ENCODE results near the gene C1QTNF8. TPM values are rescaled to one million over a fixed set of nuclear protein-coding genes. Genes with fewer than 3 reads are reported as not detected.

C1QTNF8 gene
- total and polyA plus RNA-seq, 2 of the 8 experiments (the other 6 are each of a cell fraction or from before 2014, with no cell fraction given), result not detected

- no peak for TF ChIP-seq YY1 (IDR thresholded peaks at IDR 0.05; ENCODE audit: low read depth, low read length)
Measured at GRCh38 chr16:1112506-1113184, 16.6 kb upstream of the C1QTNF8 start (continued).

All from H1 (cell line).